NCI-H774 (cell line): ENCODE results near the gene FAM241B.

Experiments used
- DNase-seq: peaks from one replicate; lab custom pipeline; 2025; lab: John Stamatoyannopoulos, UW

The FAM241B gene

DNA sequence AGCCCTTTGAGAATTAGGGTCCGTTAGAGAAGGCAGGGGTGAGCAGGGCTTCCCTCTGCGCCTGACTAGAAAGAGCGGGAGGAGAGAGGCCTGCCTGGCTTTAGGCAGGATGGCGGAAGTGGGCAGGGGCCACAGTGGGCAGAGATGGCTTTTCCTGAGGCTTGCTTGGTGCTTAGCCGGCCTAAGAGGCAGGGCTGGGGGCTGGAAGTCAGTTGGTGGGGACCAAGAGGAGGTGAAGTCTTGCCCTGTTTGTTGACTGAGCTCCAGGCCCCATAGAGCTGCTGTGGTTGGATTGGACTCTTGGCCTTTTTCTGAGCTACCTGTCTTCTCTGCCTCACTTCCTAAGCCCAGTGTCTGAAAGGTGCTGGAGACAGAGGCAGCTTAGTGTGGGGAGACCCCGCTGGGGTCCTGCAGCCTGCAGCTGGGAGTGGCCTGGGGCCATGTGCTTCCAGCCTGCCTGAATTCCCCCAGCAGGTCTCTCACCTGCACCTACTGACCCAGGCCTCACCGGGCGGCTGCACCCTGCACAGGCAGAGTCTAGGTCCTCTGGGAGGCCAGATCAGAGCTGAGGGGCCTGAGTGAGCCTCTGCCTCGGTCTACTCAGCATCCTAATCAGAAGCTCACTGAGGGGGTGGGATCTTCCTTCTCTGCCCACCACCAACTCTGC is 4.8 kb downstream of the FAM241B start:
- no peak for DNase-seq

DNA sequence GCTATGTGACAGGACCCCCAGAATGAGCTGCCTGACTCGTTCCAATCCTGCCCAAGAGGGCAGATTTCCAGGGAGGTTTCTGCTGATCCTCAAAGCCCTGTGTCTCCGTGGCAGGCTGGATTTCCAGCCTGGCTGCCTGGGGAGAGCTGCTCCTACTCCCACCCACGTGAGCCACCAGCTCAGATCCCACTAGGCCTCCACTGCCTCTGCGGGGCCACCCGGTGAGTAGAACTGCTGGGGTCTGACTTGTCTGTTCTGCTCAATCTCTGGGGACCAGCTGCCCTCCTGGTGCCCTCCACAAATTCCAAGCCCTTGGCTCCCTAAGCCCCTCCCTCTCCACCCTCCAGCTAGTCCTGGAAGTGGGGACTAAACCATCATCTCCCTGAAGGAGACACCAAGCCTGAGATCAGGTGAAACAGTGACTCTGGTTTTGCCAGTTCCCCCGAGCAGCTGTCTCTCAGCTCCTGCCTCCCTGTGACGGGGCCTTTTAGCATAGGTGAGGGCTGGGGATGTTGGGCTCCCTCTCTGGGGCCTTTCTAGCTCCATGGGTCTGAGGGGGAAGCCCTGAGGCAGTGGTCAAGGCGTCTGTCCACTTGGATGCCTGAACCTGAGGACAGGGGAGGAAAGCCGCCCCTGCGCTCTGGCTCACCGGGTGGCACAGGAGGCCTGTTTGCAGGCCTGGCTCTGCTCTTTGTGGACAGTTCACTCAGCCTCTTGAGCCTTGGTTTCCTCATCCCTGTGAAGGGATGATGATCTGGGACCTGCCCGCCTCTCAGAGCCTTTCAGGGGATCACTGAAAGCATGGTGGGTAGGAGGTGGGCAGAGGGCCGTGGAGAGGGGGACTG is 5.6 kb downstream of the FAM241B start:
- no peak for DNase-seq

DNA sequence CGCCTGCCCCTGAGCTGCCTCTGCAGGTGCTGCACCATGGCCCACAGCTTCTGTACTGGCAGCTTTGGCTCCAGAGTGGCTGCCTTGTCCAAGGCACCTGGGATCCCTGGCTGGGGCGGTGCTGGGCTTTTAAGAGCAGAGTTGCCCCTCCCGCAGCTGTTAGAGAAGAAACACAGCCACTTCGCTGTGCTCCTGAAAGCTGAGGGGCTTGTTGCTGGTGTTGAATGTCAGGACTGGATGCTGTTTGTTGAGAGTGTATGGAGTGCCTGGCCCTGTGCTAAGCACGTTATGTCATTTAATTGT is 6.2 kb downstream of the FAM241B start:
- no peak for DNase-seq

DNA sequence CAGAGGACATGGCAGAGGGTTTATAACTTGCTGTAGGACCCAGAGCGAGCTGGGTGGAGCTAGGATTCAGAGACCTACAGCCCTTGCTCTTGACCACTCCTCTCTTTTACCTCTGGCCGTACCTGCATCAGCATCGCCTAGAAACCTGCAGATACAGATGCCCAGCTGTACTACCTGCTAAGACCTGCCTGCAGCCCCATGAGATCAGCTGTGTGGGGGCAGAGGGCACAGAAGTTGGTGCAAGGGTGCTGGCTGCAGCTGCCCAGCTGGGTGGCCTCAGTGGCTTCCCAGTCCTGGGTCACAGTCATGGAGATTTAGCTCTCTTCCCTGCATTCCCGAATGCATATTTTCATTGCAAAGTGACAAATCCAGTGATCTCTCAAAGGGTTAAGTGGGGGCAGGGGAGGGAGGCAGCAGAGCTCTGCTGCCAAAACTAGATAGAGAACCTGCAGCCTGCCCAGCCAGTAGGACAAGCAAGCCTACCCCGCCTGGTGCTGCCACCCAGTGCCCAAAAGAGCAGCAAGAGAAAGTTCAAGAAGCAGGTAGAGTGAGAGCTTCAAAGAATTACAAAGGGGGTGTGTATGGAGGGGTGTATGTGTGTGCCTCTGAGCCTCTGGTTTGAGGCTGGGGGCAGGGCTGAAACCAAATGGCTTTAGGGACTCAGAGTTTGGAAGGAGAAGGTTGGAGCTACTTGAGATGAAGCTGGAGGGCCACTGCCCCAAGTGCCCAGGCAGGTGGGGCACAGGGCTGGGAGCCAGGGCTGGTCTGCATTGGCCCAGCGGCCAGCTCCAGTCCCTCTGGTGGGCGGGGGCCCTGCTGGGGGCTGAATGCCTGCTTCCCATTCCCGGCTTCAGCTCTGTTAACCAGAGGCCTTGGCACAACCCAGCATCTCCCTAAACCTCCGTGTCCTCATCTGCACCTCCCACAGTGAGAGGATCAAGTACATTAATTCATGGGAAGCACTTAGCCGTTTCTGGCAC is 6.9 kb downstream of the FAM241B start:
- DNase-seq: no peak

DNA sequence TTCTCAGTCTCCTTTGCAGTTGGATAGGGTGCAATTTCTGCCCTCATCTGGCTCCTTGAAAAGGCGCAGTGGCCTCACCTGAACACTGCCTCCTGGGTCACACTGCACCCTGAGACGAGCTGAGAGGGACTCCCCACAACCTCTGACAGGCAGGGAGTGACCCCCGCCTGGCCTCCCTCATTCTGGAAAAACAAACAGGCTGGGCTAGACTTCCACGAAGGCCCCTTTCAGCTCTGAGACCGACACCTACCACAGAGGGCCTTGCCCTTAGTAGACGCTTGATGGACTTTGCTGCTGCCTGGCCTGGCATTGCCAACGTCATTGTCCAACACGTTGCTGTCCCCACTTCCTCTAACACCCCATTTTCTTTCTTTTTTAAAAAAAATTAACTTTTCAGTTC is 8.6 kb downstream of the FAM241B start:
- no peak for DNase-seq

DNA sequence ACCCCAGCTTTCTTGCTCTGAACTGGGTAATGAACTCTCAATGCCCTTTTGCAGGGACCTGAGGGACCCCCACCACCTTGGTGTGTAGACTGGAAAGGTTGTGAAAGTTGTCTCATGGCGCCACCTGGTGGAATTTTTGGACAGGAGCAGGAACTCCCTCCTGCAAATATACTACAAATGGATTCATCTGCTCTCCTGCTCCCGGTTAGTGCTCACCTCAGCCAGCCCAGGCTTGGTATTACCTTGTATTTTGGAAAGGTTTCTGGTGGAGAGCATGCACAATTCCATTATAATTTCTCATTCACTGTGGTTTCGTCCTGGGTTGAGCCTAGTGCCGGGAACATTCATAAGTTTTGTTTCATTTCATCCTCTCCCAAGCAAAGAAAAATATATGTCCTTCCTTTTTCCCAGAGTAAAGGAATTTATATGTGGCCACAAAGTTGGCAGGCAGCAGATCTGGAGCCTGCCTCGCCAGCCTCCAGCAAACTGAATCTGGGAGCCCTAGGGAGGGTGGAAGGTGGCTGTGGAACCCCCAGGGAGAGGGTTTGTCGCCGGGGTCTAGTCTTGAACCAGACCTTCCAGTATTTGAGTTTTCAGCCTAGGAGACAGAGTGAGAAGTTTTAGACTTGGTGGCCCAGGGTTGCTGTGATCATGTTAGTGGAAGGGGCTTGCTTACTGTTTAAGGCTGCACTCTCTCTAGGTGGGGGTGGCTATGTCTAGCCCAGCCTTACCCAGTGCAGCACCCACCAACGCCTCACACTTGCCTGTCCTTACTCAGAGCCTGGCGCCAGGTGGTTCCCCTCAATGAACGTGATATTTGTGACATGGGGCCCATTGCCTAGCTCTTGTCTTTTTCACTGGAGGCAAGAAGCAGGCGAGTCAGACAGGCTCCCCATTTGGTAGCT is 9.5 kb downstream of the FAM241B start:
- peak; percentile 59 for DNase-seq

DNA sequence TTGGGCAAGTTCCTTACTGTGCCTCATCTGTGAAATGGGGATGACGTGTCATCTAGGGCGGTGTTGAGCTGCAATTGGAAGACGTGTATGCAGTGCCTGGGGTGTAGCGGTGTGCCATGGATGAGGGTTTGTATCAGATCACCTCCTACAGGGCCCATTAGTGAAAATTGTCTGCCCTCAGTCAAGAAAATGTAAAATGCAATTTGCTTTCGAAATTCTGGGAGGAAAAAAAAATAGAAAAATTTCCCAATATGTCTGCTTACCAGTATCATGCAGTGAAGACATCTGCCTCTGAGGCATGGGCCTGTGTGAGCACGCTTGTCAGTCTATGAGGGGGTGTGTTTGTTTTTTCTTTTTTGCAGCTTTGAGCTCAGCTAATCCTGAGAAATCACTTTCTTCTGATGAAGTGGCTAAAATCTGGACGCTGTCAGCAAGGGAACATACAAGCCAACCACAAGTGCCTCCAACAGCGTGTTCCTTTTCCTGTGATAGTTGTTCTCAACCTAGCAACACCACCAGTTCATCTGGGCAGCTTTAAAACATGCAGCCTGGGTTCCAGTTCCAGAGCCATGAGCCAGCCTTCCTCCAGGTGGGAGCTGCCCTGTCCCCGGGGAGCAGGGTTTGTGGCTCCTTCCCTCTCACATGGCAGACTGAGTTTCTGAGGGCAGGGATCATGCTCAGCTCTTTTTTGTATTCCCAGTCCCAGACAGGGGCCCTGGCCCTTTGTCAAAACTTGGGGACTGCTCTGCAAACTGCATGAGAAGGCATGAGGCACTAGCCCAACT is 10.3 kb downstream of the FAM241B start:
- no peak for DNase-seq

DNA sequence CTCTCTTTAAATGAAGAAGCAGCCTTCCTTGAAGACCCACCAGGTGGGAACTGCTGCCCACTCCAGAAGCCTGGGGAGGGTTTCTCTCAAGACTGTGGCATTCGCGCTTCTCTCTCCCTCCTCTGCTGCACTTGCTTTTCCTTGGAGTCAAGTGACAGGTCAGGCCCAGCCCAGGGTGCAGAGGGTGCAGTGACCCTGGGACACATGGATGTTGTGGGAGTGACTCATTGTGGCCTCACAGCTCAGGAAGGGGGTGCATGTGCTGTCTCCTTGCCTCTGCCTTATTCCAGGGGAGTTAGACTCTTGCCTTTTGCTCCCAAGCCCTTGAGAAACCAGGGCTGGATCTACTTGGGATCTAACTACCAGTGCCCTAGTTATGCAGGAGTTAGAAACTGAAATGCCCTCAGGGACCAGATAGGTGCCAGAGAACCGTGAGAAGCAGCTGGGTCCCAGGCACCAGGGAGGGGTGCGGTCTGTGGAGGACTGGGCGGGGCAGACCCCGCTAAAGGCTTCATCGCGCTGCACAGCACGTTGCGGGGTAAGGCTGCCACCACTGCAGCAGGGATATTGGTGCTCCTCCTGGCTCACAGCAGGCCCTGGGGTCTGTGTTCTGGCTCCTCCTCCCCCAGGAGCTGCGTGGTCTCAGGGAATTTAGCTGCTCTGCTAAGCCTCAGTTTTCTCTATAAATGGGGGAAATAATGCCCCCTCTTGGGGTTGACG is 11.4 kb downstream of the FAM241B start:
- no peak for DNase-seq

DNA sequence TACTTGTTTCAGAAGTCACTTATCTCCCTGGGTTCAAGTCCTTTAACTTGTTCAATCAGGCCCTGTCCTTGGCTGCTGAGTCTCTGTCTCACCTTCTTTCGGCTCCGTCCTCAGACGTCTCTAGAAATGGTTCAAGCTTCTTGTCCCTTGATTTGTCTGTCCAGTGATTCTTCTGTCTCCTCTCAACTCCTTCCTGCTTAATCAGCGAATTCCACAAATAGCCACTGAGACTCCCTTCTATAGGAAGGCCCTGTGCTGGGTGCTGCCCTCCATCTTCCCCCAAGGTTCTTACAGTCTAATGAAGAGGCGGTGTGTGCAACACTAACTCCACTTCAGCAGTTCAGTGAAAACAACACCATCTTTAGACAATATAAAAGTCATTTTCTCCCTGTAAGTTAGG is 12.7 kb downstream of the FAM241B start:
- DNase-seq: no peak

DNA sequence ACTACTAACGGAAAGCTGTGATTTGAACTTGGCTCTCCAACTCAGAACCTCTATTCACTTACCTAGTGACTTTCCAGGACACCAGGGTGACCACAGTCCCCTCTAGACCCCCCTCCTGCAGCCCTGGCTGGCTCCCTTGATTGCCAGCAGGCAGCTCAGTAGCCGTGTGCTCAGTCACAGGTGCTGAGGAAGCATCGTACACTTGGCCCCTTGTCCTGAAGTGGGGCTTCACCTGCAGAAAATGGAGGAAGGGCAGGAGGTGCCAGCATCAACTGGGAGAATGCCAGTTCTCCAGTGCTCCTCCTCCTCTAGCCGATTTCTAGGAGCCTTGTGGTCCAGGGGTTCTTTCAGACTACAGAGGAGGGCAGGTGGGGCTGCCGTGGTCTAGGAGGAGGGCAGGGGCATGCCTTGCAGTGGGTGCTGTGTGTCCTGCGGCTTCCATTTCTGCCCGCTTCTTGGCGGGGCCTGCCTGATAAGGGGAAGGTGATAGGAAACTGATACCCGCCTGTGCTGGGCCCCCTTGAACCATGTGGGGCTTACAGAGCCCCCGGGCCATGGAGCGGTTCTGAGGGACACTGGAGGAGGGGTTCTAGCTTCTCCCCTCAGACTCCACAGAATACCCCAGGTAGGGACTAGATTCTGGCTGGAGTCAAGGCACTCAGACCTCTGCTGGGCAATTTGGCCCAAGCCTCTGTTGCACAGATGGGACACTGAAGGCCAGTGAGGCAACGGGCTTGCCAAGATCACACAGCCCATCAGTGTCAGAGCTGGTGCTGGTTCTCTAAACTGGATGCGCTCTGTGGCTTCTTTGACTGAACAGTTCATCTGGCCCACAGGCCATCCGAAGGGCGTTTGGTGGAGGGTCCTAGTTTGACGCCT is 14.0 kb downstream of the FAM241B start:
- DNase-seq: no peak

DNA sequence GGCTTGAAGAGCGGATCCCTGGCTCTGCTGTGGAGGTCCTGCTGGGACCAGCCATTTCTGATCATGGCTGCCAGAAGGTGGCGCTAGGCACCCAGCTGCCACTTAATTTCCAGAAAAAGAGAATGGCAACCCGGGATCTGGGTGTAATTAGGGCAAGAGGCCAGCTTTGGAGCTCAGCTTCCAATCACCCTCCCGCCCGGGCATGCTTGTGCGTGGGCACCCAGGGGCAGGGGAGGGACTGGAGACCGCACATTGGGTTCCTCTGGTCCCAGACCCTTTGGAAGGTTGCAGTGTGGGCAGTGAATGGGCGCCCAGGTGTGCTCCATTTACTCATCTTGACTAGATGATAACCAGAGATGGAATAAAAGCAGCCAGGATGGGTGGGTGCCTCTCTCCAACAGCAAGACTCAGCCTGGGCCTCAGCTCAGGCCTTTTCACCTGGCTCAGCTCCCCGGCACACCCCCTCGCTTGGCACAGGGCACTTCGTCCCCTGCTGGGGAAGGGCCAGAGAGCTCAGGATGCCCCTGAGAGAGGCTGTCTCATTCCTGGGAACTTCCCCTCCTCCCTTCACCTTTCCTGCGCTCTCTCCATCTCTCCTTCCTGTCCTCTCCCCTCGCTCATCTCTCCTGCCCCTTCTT is 14.7 kb downstream of the FAM241B start:
- DNase-seq: peak; percentile 5

DNA sequence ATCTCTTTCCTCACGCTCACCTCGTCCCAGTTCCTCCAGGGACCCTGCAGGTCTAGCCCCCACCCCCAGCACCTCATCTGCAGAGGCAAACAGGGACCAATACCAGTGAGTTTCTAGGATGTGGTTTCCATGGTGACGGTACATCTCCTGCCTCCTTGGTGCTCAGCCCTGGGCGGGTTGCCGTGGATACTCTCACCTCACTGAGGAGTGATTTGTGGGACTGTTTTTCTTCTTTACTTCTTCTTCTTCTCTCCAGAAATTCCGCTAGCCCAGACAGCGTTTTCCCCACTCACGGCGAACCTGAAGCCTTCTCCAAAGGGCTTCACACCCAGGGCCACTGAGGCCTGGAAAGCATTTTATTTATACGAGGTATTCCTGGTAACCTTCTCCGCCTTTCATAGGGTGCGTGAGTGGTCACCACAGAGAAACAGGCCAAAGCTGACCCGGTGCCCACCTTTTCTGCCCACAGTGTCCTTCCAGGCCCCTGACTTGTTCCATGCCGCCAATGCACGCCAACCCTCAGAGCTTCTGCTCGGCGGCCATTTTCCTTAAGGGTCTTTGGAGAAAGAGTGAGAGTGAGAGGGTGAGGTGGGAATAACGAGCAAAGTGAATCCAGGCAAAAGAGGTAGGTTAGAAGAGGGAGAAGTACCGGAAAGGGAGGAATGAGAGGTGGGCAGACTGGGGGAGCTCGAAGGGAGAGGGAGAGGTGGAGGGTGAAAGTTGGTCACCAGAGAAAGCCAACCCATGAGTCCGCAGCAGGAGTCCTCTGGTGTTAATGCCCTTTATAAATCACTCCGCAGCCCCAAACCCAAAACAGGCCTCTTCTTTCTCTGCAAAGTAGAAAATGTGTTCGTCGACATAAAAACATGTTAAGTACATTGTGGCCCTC is 15.5 kb downstream of the FAM241B start:
- DNase-seq: no peak

DNA sequence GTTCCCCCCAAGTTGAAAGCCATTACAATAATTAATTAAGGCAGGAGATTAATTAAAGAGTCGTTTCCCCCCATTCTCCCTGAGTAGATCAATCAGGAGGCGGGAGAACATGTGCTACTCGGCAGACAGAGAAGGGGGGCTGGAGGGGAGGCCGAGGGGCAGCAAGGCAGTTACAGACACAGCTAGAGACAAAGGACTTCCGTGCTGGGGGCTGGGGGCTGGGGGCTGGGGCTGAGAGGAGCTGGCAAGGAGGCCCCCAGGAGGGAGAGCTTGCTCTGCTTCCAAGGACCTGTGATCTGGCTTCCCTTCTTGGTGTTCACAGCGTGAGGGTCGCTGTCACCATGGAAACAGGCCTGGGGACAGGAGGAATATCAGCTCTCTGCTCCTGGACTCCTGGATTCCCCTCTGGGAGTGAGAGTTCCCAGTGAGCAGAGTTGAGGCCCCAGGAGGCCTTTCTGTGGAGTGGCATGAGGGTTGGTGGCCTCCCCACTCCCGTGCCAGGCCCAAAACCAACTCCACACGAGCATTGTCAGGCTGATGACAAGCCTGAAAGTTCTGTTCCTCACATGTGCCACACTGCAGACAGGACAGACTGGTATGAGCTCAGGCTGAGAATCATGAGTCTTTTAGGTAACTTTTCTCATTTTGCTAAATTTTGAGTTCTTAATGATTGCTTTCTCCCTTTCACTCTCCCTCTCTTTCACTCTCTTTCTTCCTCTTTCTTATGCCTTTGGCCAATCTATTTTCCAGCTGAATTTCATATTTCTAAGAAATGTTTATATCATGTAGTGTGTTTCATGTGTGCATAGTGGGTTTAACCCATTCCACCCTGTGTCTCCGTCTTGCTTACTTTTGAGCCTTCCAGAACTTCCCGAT is 16.4 kb downstream of the FAM241B start:
- no peak for DNase-seq

DNA sequence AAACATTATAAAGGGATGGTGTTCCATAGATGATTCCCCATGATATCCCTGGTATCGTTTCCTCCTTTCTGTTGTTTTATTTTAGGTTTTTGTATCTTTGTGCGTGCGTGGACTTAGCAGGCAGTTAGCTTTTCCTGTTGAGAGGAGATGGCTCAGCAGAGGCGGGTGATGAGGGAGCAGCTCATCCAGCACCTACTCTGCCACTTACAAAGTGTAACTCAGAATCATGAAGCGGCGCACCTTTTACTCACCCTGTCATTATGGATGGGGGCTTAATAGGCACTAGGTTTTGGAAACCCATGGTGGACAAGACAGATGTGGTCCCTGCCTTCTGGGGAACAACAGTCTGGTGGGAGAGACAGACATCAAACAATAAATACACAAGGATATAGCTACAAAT is 17.1 kb downstream of the FAM241B start:
- DNase-seq: no peak

DNA sequence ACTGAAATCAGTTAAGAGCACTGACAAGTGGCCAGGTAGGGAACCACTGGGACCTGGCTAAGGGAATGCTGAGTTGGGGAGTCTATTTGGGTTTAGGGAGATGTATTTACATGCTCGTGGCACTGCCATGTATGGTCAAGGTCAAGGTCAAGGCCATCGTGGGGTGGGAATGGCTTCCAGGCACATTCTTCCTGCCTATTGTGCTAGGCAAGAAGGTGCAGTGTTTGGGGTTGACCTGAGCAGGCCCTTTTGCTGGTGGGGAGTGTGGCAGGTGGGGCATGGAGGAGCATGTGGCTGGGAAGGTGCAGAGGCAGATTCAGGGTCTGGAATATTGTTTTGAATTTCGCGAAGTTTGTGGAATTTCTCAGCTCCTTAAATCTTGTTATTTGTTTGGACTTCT is 17.8 kb downstream of the FAM241B start:
- DNase-seq: no peak

DNA sequence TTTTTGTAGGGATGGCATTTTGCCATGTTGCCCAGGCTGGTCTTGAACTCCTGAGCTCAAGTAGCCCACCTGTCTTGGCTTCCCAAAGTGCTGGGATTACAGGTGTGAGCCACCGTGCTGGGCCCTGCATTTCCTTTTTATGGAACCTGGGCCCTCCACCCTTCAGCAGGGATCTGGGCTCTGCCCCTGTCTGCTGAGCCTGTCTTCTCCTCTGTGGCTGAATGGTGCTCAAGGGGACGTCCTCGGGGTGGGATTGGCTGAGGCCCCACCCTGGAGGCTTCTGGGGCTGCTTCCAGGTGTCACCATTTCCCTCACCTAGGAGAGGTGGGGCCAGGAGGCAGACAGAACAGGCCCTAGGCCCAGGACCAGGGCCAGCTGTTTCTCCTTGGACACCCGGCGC is 18.4 kb downstream of the FAM241B start:
- no peak for DNase-seq
